ENCODE data around the gene ZNF22. TPM values are rescaled to one million over a fixed set of nuclear protein-coding genes. Genes with fewer than 3 reads are reported as not detected.
"Not testable (repeated sequence)": the region's sequence is repeated elsewhere in the genome, so short reads cannot be mapped to it uniquely, and the experiment has no call there.

ZNF22 gene
- total and polyA plus RNA-seq, 8 donors, result 12.6 to 21.8 (median 19.4) TPM

GRCh38 chr10:45006276-45007030 lies 5.7 kb downstream of the ZNF22 start:
- 91 to 93% methylated on average over 3 of the region's 3 CpGs for WGBS, 2 donors

GRCh38 chr10:45008524-45009161 lies 7.9 kb downstream of the ZNF22 start:
- FAIRE-seq, result peak; percentile 97

More at GRCh38 chr10:45006276-45007030, 5.7 kb downstream of the ZNF22 start:
- no peak for TF ChIP-seq CTCF (IDR thresholded peaks at IDR 0.05)
- H3K36me3 ChIP-seq, result peaks cover 0 to 10% (median 0%) of the 10 kb centered on the region in 3 donors
- no peaks in the 10 kb centered on the region for H3K27me3 ChIP-seq
- H3K9me3 ChIP-seq, result no peaks in the 10 kb centered on the region
- no peak for DNase-seq
- no peak for ATAC-seq
- intact Hi-C loops (cut with DNase I), result no loop called here
- no peak for FAIRE-seq
- peaks cover 4 to 24% (median 13%) of the 10 kb centered on the region in 3 donors for H3K4me1 ChIP-seq
- no peak overlapping the region for H3K27ac ChIP-seq
- no peak overlapping the region for H3K4me3 ChIP-seq

GRCh38 chr10:45014557-45014956 lies 13.8 kb downstream of the ZNF22 start:
- FAIRE-seq; DNase-seq; intact Hi-C loops (cut with DNase I); H3K4me1 ChIP-seq; H3K4me3 ChIP-seq; H3K27me3 ChIP-seq; ATAC-seq; H3K36me3 ChIP-seq; H3K27ac ChIP-seq; H3K9me3 ChIP-seq: not testable (repeated sequence)
- 72 to 80% methylated on average over 10 of the region's 10 CpGs for WGBS, 2 donors

More at GRCh38 chr10:45008524-45009161, 7.9 kb downstream of the ZNF22 start:
- ATAC-seq (peak; percentile 91 to 99 (median 96)), DNase-seq (peak in 3 of 6 donors; percentile 37 to 59 (median 47))
- H3K36me3 ChIP-seq, result peaks cover 0 to 10% (median 0%) of the 10 kb centered on the region in 3 donors
- peaks cover 4 to 20% (median 5%) of the 10 kb centered on the region in 3 donors for H3K4me1 ChIP-seq
- H3K4me3 ChIP-seq, result no peak overlapping the region
- H3K27me3 ChIP-seq, result no peaks in the 10 kb centered on the region
- intact Hi-C loops (cut with DNase I), result no loop called here
- TF ChIP-seq CTCF (IDR thresholded peaks at IDR 0.05), result peak; percentile 53 to 75 (median 60)
- H3K9me3 ChIP-seq, result no peaks in the 10 kb centered on the region
- no peak overlapping the region for H3K27ac ChIP-seq
- WGBS, 2 donors, result 3 to 4% methylated on average over 8 of the region's 8 CpGs

- ATAC-seq (peak in 2 of 4 donors; percentile 21 to 65), FAIRE-seq (no peak), DNase-seq (no peak)
- intact Hi-C loops (cut with DNase I), result no loop called here
- TF ChIP-seq CTCF (IDR thresholded peaks at IDR 0.05), result no peak
- H3K27me3 ChIP-seq, result no peaks in the 10 kb centered on the region
- 20 to 27% methylated on average over 2 of the region's 2 CpGs for WGBS, 2 donors
- H3K9me3 ChIP-seq, result no peaks in the 10 kb centered on the region
- H3K4me3 ChIP-seq, result no peak overlapping the region
- H3K4me1 ChIP-seq, result peaks cover 0 to 7% (median 6%) of the 10 kb centered on the region in 3 donors
- no peaks in the 10 kb centered on the region for H3K36me3 ChIP-seq
- no peak overlapping the region for H3K27ac ChIP-seq
These were observed 14.9 kb downstream of the ZNF22 start for GRCh38 chr10:45015590-45015989.

GRCh38 chr10:45023426-45023825 lies 22.7 kb downstream of the ZNF22 start:
- no peak for TF ChIP-seq CTCF (IDR thresholded peaks at IDR 0.05)
- Histone ChIP-seq H3K9me3 (no peaks in the 10 kb centered on the region), H3K4me1 (no peaks in the 10 kb centered on the region), H3K27me3 (no peaks in the 10 kb centered on the region), H3K4me3 (no peak overlapping the region), H3K27ac (no peak overlapping the region), H3K36me3 (no peaks in the 10 kb centered on the region)
- 89 to 94% methylated on average over 2 of the region's 2 CpGs for WGBS, 2 donors
- DNase-seq (no peak), FAIRE-seq (no peak), ATAC-seq (no peak)
- intact Hi-C loops (cut with DNase I), result no loop called here
